Measurements from ENCODE around the gene TMEM191B.
"Not testable (repeated sequence)": the region's sequence is repeated elsewhere in the genome, so short reads cannot be mapped to it uniquely, and the experiment has no call there.

Gene TMEM191B

DNA sequence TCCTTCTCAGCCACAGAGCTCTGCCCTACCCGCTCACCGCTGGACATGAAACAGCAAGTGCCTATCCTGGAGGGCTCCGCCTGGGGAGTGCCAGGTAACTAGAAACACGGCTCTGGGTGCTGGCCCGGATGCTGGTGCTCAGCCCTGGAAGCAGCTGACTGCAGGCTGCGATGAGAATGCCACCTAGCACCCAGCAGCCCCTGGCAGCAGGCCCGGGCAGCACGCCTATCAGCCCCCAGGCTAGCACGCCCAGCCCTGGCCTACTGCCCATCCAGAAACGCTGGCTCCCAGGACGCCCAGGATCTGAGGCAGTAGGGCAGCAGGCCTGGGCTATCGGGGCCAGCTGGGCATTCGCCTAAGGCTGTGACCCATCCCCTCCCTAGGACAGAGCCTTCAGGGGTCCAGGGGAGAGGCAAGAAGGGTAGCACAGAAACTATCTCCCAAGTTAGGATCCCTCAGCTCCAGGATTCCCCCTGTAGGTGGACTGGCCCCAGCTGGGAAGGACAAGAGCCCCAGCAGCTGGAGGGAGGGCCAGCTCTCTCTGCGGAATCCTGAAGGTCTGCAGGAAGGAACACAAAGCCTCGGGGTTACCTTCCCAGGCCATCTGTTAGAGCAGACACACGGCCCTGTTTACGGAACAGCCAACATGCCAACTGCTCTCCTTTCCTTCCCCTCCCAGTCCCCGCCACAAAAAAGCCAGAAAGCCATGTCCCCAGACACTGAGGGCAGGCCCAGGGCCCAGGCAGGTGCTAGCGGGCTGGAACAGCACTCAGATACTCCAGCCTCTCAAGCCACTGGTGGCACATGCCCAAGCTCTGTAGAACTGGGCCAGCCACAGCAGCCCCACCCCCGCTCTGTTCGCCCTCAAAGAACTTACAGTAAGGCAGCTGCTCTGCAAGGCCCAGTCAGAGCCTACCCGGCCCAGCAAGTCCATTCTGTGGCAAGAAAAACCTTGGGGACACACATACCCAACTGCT lies 27.0 kb downstream of the TMEM191B start:
- H3K4me3 ChIP-seq (ENCODE audit: insufficient read depth, low read depth, low read length, poor library complexity, severe bottlenecking); H3K27me3 ChIP-seq (replicated peaks; ENCODE audit: control insufficient read depth, insufficient read depth, low read length, poor library complexity, severe bottlenecking); H3K4me1 ChIP-seq (ENCODE audit: control insufficient read depth, insufficient read depth, low read length, poor library complexity, severe bottlenecking); H3K27ac ChIP-seq (ENCODE audit: insufficient read depth, low read length, poor library complexity, severe bottlenecking); H3K9me3 ChIP-seq (ENCODE audit: control insufficient read depth, low read length); H3K36me3 ChIP-seq (ENCODE audit: control insufficient read depth, insufficient read depth, low read length); DNase-seq: not testable (repeated sequence)

DNA sequence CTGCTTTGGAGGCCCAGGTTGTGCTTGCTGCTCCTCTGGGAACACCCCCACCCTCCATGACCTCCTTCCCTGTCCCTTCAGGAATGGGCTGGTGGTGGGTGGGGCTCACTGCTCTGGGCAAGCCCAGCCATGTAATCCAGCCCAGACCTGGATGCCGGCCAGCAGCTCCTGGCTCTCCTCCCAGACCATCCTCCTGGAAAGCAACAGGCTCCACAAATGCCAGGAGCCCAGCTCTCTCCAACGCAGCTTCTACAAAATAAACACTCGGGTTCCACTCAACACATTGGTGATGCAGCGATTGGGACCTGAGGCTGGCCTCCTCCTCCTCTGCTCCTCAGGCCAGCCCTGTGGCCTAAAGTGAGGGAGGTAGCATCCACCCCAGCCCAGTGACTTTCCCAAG lies 30.9 kb downstream of the TMEM191B start:
- not testable (repeated sequence) for H3K36me3 ChIP-seq (ENCODE audit: control insufficient read depth, insufficient read depth, low read length); H3K27ac ChIP-seq (ENCODE audit: insufficient read depth, low read length, poor library complexity, severe bottlenecking); H3K9me3 ChIP-seq (ENCODE audit: control insufficient read depth, low read length); H3K4me1 ChIP-seq (ENCODE audit: control insufficient read depth, insufficient read depth, low read length, poor library complexity, severe bottlenecking); DNase-seq; H3K27me3 ChIP-seq (replicated peaks; ENCODE audit: control insufficient read depth, insufficient read depth, low read length, poor library complexity, severe bottlenecking); H3K4me3 ChIP-seq (ENCODE audit: insufficient read depth, low read depth, low read length, poor library complexity, severe bottlenecking)

DNA sequence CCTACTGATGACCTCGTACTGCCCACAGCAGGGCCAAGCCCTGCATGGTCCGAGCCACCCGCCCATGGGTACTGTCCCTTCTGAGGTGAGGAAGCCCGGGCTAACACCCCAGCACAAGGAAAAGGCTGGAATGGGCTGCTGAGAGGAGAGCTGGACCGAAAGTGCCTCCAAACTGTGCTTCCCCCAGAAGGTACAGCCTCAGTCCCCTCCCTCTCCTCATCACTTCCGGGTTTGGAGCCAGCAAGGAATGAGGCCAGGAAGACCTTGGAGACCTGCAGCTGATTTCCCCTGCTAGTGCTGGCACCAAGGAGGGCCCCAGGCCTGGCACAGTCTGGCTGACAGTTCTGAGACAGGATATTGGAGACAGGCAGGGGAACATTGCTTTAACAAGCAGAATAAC lies 31.3 kb downstream of the TMEM191B start:
- not testable (repeated sequence) for H3K27ac ChIP-seq (ENCODE audit: insufficient read depth, low read length, poor library complexity, severe bottlenecking); H3K27me3 ChIP-seq (replicated peaks; ENCODE audit: control insufficient read depth, insufficient read depth, low read length, poor library complexity, severe bottlenecking); H3K4me3 ChIP-seq (ENCODE audit: insufficient read depth, low read depth, low read length, poor library complexity, severe bottlenecking); H3K4me1 ChIP-seq (ENCODE audit: control insufficient read depth, insufficient read depth, low read length, poor library complexity, severe bottlenecking); H3K9me3 ChIP-seq (ENCODE audit: control insufficient read depth, low read length); H3K36me3 ChIP-seq (ENCODE audit: control insufficient read depth, insufficient read depth, low read length); DNase-seq

DNA sequence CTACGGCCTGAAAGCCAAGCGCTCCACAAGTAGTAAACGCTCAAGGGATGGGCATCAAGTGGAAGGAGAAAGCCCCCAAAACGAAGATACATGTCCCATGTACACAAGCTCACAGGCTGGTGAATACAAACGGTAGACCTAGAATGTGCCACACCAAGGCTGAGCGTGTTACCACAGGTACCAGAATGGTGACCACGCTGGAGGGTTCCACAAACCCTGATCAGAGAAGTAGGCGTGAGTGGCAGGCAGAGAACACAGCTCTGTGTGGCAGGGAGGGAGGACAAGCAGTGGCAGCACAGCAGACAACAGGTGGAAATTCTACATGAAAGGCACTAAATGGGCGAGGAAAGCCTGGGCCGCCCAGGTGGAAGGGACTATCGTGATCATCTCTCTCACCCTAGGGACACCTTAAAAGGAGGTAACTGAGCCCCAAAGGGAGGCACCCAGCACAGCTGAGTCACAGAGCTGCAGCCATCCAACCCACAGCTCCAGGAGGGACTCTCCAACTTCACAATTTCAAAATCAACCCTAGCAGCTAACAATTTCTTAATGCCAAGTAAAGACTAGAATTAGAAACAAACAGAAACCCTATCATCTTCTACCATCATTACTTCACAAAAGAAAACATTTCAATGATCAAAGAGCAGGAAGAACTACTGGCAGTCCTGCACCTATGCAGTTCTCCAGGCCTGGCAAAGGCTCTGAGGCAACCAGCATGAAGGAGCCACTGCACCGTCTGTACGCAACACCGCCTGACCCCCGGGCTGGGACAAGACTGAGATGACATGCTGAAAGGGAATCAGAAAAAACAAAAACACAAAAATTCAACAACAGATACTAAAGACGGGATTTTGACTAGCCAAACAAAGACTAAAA lies 32.7 kb downstream of the TMEM191B start:
- not testable (repeated sequence) for H3K36me3 ChIP-seq (ENCODE audit: control insufficient read depth, insufficient read depth, low read length); H3K4me3 ChIP-seq (ENCODE audit: insufficient read depth, low read depth, low read length, poor library complexity, severe bottlenecking); H3K4me1 ChIP-seq (ENCODE audit: control insufficient read depth, insufficient read depth, low read length, poor library complexity, severe bottlenecking); H3K9me3 ChIP-seq (ENCODE audit: control insufficient read depth, low read length); H3K27ac ChIP-seq (ENCODE audit: insufficient read depth, low read length, poor library complexity, severe bottlenecking); DNase-seq; H3K27me3 ChIP-seq (replicated peaks; ENCODE audit: control insufficient read depth, insufficient read depth, low read length, poor library complexity, severe bottlenecking)

DNA sequence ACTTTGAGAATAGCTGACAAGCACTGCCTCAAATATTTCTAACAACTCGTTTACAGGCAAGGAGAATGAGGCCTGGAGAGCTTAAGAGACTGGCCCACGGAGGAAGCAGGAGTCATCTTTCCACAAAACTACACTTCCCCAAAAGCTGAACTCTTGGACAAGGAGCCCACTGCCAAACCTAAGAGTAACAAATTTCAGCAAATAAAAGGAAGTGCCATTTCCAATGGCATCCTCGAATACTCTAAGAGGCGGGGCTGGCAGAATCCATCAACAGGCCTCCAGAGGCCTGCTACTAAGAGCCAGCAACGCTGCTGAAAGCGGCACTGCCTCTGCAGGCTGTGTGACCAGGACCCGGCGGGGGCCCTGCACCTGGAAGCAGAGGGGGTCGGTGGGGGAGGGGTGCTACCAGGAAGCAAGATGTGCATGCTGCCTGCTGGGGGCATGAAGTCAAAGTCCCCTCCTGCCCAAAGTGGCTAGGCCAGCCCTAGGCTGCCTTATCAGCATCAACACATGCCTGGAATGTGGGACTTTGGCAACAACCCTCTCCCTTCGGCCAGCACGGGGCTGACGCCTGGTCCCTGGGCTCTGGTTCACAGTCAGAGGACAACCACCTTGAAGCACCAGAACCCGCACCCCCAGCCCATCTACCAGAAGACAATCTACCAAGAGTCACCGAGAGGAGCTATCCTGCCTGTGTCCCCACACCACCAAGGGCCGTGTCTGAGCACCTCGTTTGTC lies 43.1 kb downstream of the TMEM191B start:
- not testable (repeated sequence) for H3K27me3 ChIP-seq (replicated peaks; ENCODE audit: control insufficient read depth, insufficient read depth, low read length, poor library complexity, severe bottlenecking); H3K36me3 ChIP-seq (ENCODE audit: control insufficient read depth, insufficient read depth, low read length); DNase-seq; H3K27ac ChIP-seq (ENCODE audit: insufficient read depth, low read length, poor library complexity, severe bottlenecking); H3K4me1 ChIP-seq (ENCODE audit: control insufficient read depth, insufficient read depth, low read length, poor library complexity, severe bottlenecking); H3K9me3 ChIP-seq (ENCODE audit: control insufficient read depth, low read length); H3K4me3 ChIP-seq (ENCODE audit: insufficient read depth, low read depth, low read length, poor library complexity, severe bottlenecking)

DNA sequence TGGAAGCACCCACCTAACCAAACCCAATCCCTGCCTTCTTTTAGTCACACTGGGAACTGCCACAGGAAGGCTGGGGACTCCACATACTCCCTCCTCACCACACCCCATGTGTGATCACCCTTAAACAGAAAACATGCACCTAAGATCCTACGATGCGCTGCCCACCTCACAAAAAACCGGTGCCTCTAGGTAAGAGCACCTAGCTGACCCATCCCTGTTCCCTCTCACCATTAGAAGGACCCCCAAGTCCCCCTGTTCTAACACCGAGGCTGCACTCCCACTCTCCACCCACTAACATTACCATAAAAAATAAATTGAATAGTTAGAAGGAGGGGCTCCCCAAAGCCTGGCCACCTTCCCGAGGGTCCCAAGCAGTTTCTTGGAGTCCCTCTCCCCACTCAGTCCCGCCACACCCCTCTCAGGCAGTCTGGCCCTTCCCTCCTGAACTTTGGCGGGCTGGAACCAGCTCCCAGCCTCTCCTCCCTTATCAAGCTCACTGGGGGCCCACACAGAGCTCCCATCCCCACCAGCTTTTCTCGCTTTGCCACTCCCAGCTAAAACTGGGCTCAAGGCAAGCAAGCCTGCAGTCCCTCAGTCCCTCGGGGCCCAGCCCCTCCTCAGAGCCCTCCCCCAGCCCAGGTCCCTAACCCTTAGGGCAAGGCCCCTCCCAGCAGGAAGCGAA lies 46.0 kb downstream of the TMEM191B start:
- not testable (repeated sequence) for H3K4me1 ChIP-seq (ENCODE audit: control insufficient read depth, insufficient read depth, low read length, poor library complexity, severe bottlenecking); H3K36me3 ChIP-seq (ENCODE audit: control insufficient read depth, insufficient read depth, low read length); H3K4me3 ChIP-seq (ENCODE audit: insufficient read depth, low read depth, low read length, poor library complexity, severe bottlenecking); H3K27me3 ChIP-seq (replicated peaks; ENCODE audit: control insufficient read depth, insufficient read depth, low read length, poor library complexity, severe bottlenecking); DNase-seq; H3K9me3 ChIP-seq (ENCODE audit: control insufficient read depth, low read length); H3K27ac ChIP-seq (ENCODE audit: insufficient read depth, low read length, poor library complexity, severe bottlenecking)

DNA sequence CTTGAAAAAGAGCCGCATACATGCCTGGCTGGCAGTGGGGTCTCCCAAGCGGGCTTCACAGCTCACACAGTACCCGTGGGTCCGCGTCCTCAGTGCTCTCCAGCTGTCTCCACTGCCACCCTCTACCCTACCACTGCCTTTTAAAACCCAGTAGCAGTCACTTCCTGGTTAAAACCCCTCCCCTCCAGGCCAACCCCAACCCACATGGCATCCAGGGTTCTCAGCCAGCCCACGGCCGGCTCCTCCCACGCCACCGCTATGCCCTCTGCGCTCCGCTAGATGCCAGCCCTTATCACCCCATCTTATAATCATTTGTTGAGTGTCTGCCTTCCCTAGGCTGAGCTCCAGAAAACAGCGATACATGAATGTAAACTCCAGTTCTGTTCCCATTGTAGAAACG lies 47.0 kb downstream of the TMEM191B start:
- not testable (repeated sequence) for H3K36me3 ChIP-seq (ENCODE audit: control insufficient read depth, insufficient read depth, low read length); H3K9me3 ChIP-seq (ENCODE audit: control insufficient read depth, low read length); H3K27me3 ChIP-seq (replicated peaks; ENCODE audit: control insufficient read depth, insufficient read depth, low read length, poor library complexity, severe bottlenecking); H3K27ac ChIP-seq (ENCODE audit: insufficient read depth, low read length, poor library complexity, severe bottlenecking); DNase-seq; H3K4me3 ChIP-seq (ENCODE audit: insufficient read depth, low read depth, low read length, poor library complexity, severe bottlenecking); H3K4me1 ChIP-seq (ENCODE audit: control insufficient read depth, insufficient read depth, low read length, poor library complexity, severe bottlenecking)

DNA sequence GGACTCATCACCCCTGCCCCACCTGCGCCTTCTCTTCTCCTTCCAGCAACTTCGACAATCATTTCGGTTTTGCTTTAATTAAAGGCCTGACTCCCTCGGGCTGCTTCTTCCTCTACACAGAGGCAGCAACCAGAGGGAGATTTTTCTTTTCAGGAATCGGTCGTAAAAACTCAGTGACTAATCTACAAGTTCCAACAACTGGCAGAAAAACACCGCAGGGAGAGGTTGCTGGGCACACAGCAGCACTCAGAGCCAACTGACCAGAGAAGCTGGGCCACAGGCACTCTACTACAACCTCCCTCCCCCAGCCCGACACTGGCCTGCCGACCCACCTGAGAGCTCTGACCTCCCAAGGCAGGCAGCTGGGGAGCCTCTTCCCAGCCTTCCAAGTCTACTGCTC lies 48.1 kb downstream of the TMEM191B start:
- not testable (repeated sequence) for H3K9me3 ChIP-seq (ENCODE audit: control insufficient read depth, low read length); DNase-seq; H3K4me3 ChIP-seq (ENCODE audit: insufficient read depth, low read depth, low read length, poor library complexity, severe bottlenecking); H3K4me1 ChIP-seq (ENCODE audit: control insufficient read depth, insufficient read depth, low read length, poor library complexity, severe bottlenecking); H3K27ac ChIP-seq (ENCODE audit: insufficient read depth, low read length, poor library complexity, severe bottlenecking); H3K36me3 ChIP-seq (ENCODE audit: control insufficient read depth, insufficient read depth, low read length); H3K27me3 ChIP-seq (replicated peaks; ENCODE audit: control insufficient read depth, insufficient read depth, low read length, poor library complexity, severe bottlenecking)

DNA sequence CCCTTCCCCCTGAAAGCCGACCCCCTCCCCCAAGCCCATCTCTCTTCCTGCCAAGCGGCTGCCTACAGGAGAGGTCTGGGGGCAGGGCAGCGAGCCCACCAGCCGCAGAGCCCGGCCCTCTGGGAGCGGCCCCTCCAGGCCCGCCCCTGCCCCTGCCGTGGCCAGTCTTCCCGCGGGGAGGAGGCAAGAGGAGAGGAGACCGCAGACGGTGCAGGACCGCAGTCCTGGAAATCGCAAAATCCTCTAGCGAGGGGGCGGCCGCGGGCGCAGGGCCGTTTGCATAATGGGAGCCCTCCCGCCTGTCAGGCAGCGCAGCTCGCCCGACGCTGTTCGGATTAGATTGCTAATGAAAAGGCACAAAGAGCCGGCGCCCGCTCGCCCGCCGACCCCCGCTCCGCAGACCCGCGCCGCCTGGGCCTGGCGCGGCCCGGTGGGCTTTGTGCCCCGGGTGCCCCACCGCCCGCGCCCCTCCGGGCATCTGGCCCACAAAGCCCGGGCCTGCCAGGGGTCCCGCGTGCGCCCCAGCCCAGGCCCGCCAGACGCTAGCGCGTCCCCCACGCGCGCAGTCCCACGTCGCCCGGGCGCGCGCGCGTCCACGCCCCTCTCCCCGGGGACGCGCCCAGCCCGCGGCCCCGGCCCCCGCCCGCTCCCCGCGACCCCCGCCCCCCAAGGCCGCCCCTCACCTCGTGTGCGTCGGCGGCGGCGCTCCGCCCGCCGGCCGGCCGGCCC lies 49.7 kb downstream of the TMEM191B start:
- H3K27ac ChIP-seq (ENCODE audit: insufficient read depth, low read length, poor library complexity, severe bottlenecking); H3K4me1 ChIP-seq (ENCODE audit: control insufficient read depth, insufficient read depth, low read length, poor library complexity, severe bottlenecking); DNase-seq; H3K27me3 ChIP-seq (replicated peaks; ENCODE audit: control insufficient read depth, insufficient read depth, low read length, poor library complexity, severe bottlenecking); H3K36me3 ChIP-seq (ENCODE audit: control insufficient read depth, insufficient read depth, low read length); H3K9me3 ChIP-seq (ENCODE audit: control insufficient read depth, low read length); H3K4me3 ChIP-seq (ENCODE audit: insufficient read depth, low read depth, low read length, poor library complexity, severe bottlenecking): not testable (repeated sequence)
